WTC11 (cell line): ENCODE data around the gene TSPAN9.

ENCODE experiments used
- SMAD3 ChIP-seq: sonication (generic); formaldehyde crosslinking; IDR thresholded peaks from 2 replicates; pipeline ENCODE4 v1.8.0; 2022; ENCODE audit warnings: missing genetic modification reagents, mild to moderate bottlenecking, borderline replicate concordance
- SOX15 ChIP-seq: fragments of 250-450 bp; sonication (Bioruptor Pico); IDR thresholded peaks from 2 replicates; pipeline ENCODE4 v1.9.0; 2021; ENCODE audit warnings: mild to moderate bottlenecking
- SP1 ChIP-seq: sonication (generic); formaldehyde crosslinking; conservative IDR thresholded peaks from 2 replicates; pipeline ENCODE4 v1.8.1; 2022; ENCODE audit warnings: missing genetic modification reagents
- ZNF121 ChIP-seq: sonication (generic); formaldehyde crosslinking; IDR thresholded peaks from 2 replicates; pipeline ENCODE4 v1.8.0; 2023; ENCODE audit warnings: missing genetic modification reagents
- TF ChIP-seq, protein P1 (sequence below): fragments of 200-600 bp; IDR thresholded peaks from 2 replicates; pipeline ENCODE4 v1.8.0; 2022; ENCODE audit warnings: antibody characterized with exemption

DNA sequence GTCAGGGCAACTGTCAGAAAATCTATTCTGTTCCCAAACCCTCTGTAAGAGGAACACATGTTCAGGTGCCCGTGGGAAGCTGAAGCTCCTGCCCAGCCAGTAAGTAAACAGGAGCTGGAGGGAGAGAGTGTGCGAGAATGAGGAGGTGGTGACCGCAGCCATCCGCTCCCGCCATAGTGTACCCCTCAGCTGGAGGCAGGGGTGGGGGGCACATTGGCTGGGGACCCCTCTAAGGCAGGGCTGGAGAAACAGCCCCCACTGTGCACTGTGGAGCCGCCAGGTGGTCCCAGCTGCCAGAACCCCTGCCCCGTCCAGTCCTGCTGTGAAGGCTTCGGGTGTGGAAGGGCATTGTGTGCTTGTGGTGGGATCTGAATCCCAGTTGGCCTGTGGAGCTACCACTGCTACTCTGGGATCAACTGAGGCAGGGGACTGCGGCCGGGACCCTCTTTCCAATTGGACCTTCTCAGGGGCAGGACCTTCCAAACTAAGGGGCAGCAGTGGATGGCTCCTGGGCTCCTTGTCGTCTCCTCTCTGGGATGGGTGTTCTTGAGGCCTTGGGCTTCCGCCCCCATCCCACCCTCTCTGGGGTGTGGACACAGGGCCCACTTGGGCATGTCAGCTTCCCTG, 59.6 kb downstream of the TSPAN9 start:
- TF ChIP-seq, protein P1, sequence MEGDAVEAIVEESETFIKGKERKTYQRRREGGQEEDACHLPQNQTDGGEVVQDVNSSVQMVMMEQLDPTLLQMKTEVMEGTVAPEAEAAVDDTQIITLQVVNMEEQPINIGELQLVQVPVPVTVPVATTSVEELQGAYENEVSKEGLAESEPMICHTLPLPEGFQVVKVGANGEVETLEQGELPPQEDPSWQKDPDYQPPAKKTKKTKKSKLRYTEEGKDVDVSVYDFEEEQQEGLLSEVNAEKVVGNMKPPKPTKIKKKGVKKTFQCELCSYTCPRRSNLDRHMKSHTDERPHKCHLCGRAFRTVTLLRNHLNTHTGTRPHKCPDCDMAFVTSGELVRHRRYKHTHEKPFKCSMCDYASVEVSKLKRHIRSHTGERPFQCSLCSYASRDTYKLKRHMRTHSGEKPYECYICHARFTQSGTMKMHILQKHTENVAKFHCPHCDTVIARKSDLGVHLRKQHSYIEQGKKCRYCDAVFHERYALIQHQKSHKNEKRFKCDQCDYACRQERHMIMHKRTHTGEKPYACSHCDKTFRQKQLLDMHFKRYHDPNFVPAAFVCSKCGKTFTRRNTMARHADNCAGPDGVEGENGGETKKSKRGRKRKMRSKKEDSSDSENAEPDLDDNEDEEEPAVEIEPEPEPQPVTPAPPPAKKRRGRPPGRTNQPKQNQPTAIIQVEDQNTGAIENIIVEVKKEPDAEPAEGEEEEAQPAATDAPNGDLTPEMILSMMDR: no peak
- TF ChIP-seq ZNF121 (CRISPR knock-in tag): no peak
- TF ChIP-seq SOX15 (CRISPR knock-in tag): no peak
- TF ChIP-seq SP1: no peak
- TF ChIP-seq SMAD3 (CRISPR knock-in tag): no peak
